PFSK-1 (cell line): ENCODE results near the gene DPP6.

Source experiments
- FOXP2 ChIP-seq: optimal IDR thresholded peaks from 2 replicates; pipeline ENCODE3; 2011; ENCODE audit warnings: borderline replicate concordance, control low read depth, inconsistent platforms; ENCODE audit not compliant: insufficient read depth; ENCODE audit errors: extremely low read length, extremely low read depth
- POLR2AphosphoS5 ChIP-seq: IDR thresholded peaks from 2 replicates; pipeline ENCODE4 v1.6.1; 2012; ENCODE audit warnings: low read depth, mild to moderate bottlenecking, control low read depth, low read length, moderate library complexity
- REST ChIP-seq, 2 experiments: IDR thresholded peaks; 2 replicates each; pipeline versions ENCODE4 v1.6.1 to v1.8.0; 2011 to 2012; ENCODE audit warnings: low read depth in 2 of 2, low read length in 2 of 2, control low read depth in 1 of 2, inconsistent platforms in 1 of 2, mild to moderate bottlenecking in 1 of 2, moderate library complexity in 1 of 2; ENCODE audit not compliant: insufficient read depth in 1 of 2
- SIN3A ChIP-seq: IDR thresholded peaks from 2 replicates; pipeline ENCODE4 v1.6.1; 2012; ENCODE audit warnings: mild to moderate bottlenecking, low read length, moderate library complexity, borderline replicate concordance; ENCODE audit not compliant: insufficient read depth
- TAF1 ChIP-seq: IDR thresholded peaks from 2 replicates; pipeline ENCODE4 v1.6.1; 2012; ENCODE audit warnings: low read length, control low read depth, borderline replicate concordance; ENCODE audit not compliant: insufficient read depth

DPP6 gene

GRCh38 chr7:154202002-154202401 is 149.8 kb downstream of the DPP6 start:
- no peak for TF ChIP-seq TAF1
- TF ChIP-seq SIN3A, result no peak
- TF ChIP-seq REST (IDR thresholded peaks at IDR 0.05; ENCODE audit: insufficient read depth in 1 of 2, low read depth in 2 of 2, low read length in 2 of 2), result no peak

- TF ChIP-seq SIN3A (no peak), REST (IDR thresholded peaks at IDR 0.05; ENCODE audit: insufficient read depth in 1 of 2, low read depth in 2 of 2, low read length in 2 of 2) (no peak), POLR2AphosphoS5 (no peak)
Measured at GRCh38 chr7:154204046-154204445, 151.8 kb downstream of the DPP6 start.

- TF ChIP-seq SIN3A (no peak), FOXP2 (no peak), POLR2AphosphoS5 (no peak), REST (IDR thresholded peaks at IDR 0.05; ENCODE audit: insufficient read depth in 1 of 2, low read depth in 2 of 2, low read length in 2 of 2) (no peak), TAF1 (no peak)
Measured at GRCh38 chr7:154212861-154213260, 160.7 kb downstream of the DPP6 start.

GRCh38 chr7:154217688-154218340 is 165.6 kb downstream of the DPP6 start:
- TF ChIP-seq POLR2AphosphoS5, result no peak
- no peak for TF ChIP-seq SIN3A
- no peak for TF ChIP-seq TAF1
- TF ChIP-seq REST (IDR thresholded peaks at IDR 0.05; ENCODE audit: insufficient read depth in 1 of 2, low read depth in 2 of 2, low read length in 2 of 2), result no peak
- TF ChIP-seq FOXP2, result no peak

DNA sequence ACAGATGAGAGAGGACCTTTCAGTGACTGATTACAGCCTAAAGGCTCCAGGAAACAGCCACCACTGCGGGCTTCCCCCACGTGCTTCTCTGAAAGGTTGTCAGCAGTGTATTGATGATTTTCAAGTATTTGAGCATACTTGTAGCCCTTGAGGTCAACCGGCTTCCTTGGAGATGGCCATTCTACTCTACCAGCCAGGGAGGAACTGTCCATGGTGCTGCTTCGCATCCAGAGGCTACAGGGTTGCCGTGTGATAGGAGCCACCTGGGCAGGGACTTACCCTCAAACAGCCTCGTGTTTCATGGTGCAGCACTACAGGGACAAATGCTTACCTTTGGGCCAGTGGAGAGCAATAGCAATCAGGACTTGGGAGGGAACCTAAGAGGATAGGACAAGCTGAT is 179.5 kb downstream of the DPP6 start:
- no peak for TF ChIP-seq TAF1
- peak; percentile 87 to 91 for TF ChIP-seq REST (IDR thresholded peaks at IDR 0.05; ENCODE audit: insufficient read depth in 1 of 2, low read depth in 2 of 2, low read length in 2 of 2)
